Measurements from ENCODE around the gene LCN15.

- no peak for TF ChIP-seq ARNTL (CRISPR knock-in tag; IDR thresholded peaks at IDR 0.05; ENCODE audit: borderline replicate concordance, low read depth)
- TF ChIP-seq POU6F1 (CRISPR knock-in tag; IDR thresholded peaks at IDR 0.05; ENCODE audit: borderline replicate concordance, low read depth) = no peak
- TF ChIP-seq TSHZ2 (CRISPR knock-in tag; IDR thresholded peaks at IDR 0.05) = no peak
- TF ChIP-seq CSDC2 (CRISPR knock-in tag; IDR thresholded peaks at IDR 0.05) = no peak
- TF ChIP-seq ZFP3 (CRISPR knock-in tag; IDR thresholded peaks at IDR 0.05) = no peak
- no peak for TF ChIP-seq PPARA (CRISPR knock-in tag; IDR thresholded peaks at IDR 0.05; ENCODE audit: borderline replicate concordance)
- TF ChIP-seq ZFP30 (CRISPR knock-in tag; IDR thresholded peaks at IDR 0.05) = no peak
- TF ChIP-seq ZNF565 (CRISPR knock-in tag; conservative IDR thresholded peaks at IDR 0.05; ENCODE audit: low read depth) = no peak
- TF ChIP-seq SNAI2 (CRISPR knock-in tag; IDR thresholded peaks at IDR 0.05) = no peak
These were observed 51.4 kb downstream of the LCN15 start for GRCh38 chr9:136712690-136713544.

All from SK-N-SH treated with all-trans-retinoic acid at 6 μM for 48 hours (cell line).